Measurements from ENCODE around the gene LSM7.

- TF ChIP-seq CTCF (IDR thresholded peaks at IDR 0.05) = no peak
- TF ChIP-seq POLR2A (IDR thresholded peaks at IDR 0.05) = no peak
Observed at GRCh38 chr19:2343289-2343982, 15.1 kb upstream of the LSM7 start.
